Measurements from ENCODE around the gene ZNF792.
A peak's percentile ranks its signal among the peaks of the same experiment; 100 is the strongest.
"Not testable (repeated sequence)": the region's sequence is repeated elsewhere in the genome, so short reads cannot be mapped to it uniquely, and the experiment has no call there.

ZNF792 gene

GRCh38 chr19:34990578-34991192, 26.7 kb upstream of the ZNF792 start:
- Mint-ChIP-seq H3K27me3 (peaks cover 2% of the 10 kb centered on the region), H3K9me3 (peaks cover 4% of the 10 kb centered on the region), H3K4me1 (peaks cover 48% of the 10 kb centered on the region), H3K27ac (peak overlapping the region; percentile 93), H3K4me3 (peak overlapping the region; percentile 76), H3K36me3 (ENCODE audit: low read depth) (peaks cover 6% of the 10 kb centered on the region)
- ATAC-seq (peak; percentile 92), DNase-seq (peak; percentile 63)

- no peak for DNase-seq
- Mint-ChIP-seq H3K9me3 (peaks cover 9% of the 10 kb centered on the region), H3K27ac (peak overlapping the region; percentile 67), H3K4me1 (peaks cover 59% of the 10 kb centered on the region), H3K4me3 (no peak overlapping the region), H3K27me3 (peaks cover 2% of the 10 kb centered on the region), H3K36me3 (ENCODE audit: low read depth) (peaks cover 8% of the 10 kb centered on the region)
- ATAC-seq: peak; percentile 5
Observed at GRCh38 chr19:34989298-34989697, 25.3 kb upstream of the ZNF792 start.

- no peak overlapping the region for H3K27ac Mint-ChIP-seq
- peaks cover 65% of the 10 kb centered on the region for H3K4me1 Mint-ChIP-seq
- H3K9me3 Mint-ChIP-seq: peaks cover 9% of the 10 kb centered on the region
- peaks cover 2% of the 10 kb centered on the region for H3K27me3 Mint-ChIP-seq
- ATAC-seq: no peak
- H3K36me3 Mint-ChIP-seq (ENCODE audit: low read depth): peaks cover 8% of the 10 kb centered on the region
- no peak overlapping the region for H3K4me3 Mint-ChIP-seq
- DNase-seq: no peak
Observed at GRCh38 chr19:34988119-34988518, 24.1 kb upstream of the ZNF792 start.

- peaks cover 3% of the 10 kb centered on the region for H3K36me3 Mint-ChIP-seq (ENCODE audit: low read depth)
- peak; percentile 44 for DNase-seq
- H3K4me3 Mint-ChIP-seq: peak overlapping the region; percentile 49
- H3K9me3 Mint-ChIP-seq: peaks cover 5% of the 10 kb centered on the region
- H3K27me3 Mint-ChIP-seq: no peaks in the 10 kb centered on the region
- peak; percentile 48 for ATAC-seq
- peaks cover 49% of the 10 kb centered on the region for H3K4me1 Mint-ChIP-seq
- peak overlapping the region; percentile 71 for H3K27ac Mint-ChIP-seq
Observed at GRCh38 chr19:34985249-34986022, 21.4 kb upstream of the ZNF792 start.

GRCh38 chr19:34984287-34984686, 20.3 kb upstream of the ZNF792 start:
- DNase-seq: no peak
- H3K4me1 Mint-ChIP-seq: peaks cover 39% of the 10 kb centered on the region
- no peak overlapping the region for H3K27ac Mint-ChIP-seq
- H3K9me3 Mint-ChIP-seq: peaks cover 4% of the 10 kb centered on the region
- no peak overlapping the region for H3K4me3 Mint-ChIP-seq
- peaks cover 3% of the 10 kb centered on the region for H3K36me3 Mint-ChIP-seq (ENCODE audit: low read depth)
- no peak for ATAC-seq
- H3K27me3 Mint-ChIP-seq: no peaks in the 10 kb centered on the region

GRCh38 chr19:34983786-34984185, 19.8 kb upstream of the ZNF792 start:
- Mint-ChIP-seq H3K27ac (no peak overlapping the region), H3K4me3 (no peak overlapping the region), H3K4me1 (peaks cover 34% of the 10 kb centered on the region), H3K36me3 (ENCODE audit: low read depth) (peaks cover 3% of the 10 kb centered on the region), H3K27me3 (no peaks in the 10 kb centered on the region), H3K9me3 (peaks cover 4% of the 10 kb centered on the region)
- ATAC-seq (no peak), DNase-seq (no peak)

- Mint-ChIP-seq H3K36me3 (ENCODE audit: low read depth) (peaks cover 3% of the 10 kb centered on the region), H3K27me3 (no peaks in the 10 kb centered on the region), H3K27ac (no peak overlapping the region), H3K4me3 (no peak overlapping the region), H3K9me3 (peaks cover 4% of the 10 kb centered on the region), H3K4me1 (peaks cover 24% of the 10 kb centered on the region)
- no peak for ATAC-seq
- no peak for DNase-seq
Observed at GRCh38 chr19:34982275-34982674, 18.2 kb upstream of the ZNF792 start.

GRCh38 chr19:34979819-34980640, 16.0 kb upstream of the ZNF792 start:
- no peaks in the 10 kb centered on the region for H3K27me3 Mint-ChIP-seq
- H3K4me3 Mint-ChIP-seq: no peak overlapping the region
- DNase-seq: no peak
- peaks cover 4% of the 10 kb centered on the region for H3K36me3 Mint-ChIP-seq (ENCODE audit: low read depth)
- H3K9me3 Mint-ChIP-seq: peaks cover 10% of the 10 kb centered on the region
- H3K27ac Mint-ChIP-seq: no peak overlapping the region
- ATAC-seq: no peak
- peaks cover 29% of the 10 kb centered on the region for H3K4me1 Mint-ChIP-seq

GRCh38 chr19:34976611-34977010, 12.6 kb upstream of the ZNF792 start:
- Mint-ChIP-seq H3K4me1 (peaks cover 35% of the 10 kb centered on the region), H3K27ac (no peak overlapping the region), H3K9me3 (peaks cover 8% of the 10 kb centered on the region), H3K27me3 (no peaks in the 10 kb centered on the region), H3K36me3 (ENCODE audit: low read depth) (peaks cover 4% of the 10 kb centered on the region), H3K4me3 (no peak overlapping the region)
- no peak for ATAC-seq
- no peak for DNase-seq

GRCh38 chr19:34975056-34975455, 11.0 kb upstream of the ZNF792 start:
- Mint-ChIP-seq H3K27ac (peak overlapping the region; percentile 30), H3K27me3 (no peaks in the 10 kb centered on the region), H3K4me3 (no peak overlapping the region), H3K4me1 (peaks cover 35% of the 10 kb centered on the region), H3K9me3 (peaks cover 8% of the 10 kb centered on the region), H3K36me3 (ENCODE audit: low read depth) (peaks cover 4% of the 10 kb centered on the region)
- ATAC-seq (no peak), DNase-seq (no peak)

GRCh38 chr19:34974646-34975045, 10.6 kb upstream of the ZNF792 start:
- H3K27me3 Mint-ChIP-seq: no peaks in the 10 kb centered on the region
- DNase-seq (no peak), ATAC-seq (no peak)
- H3K4me3 Mint-ChIP-seq: no peak overlapping the region
- H3K9me3 Mint-ChIP-seq: peaks cover 8% of the 10 kb centered on the region
- H3K27ac Mint-ChIP-seq: peak overlapping the region; percentile 30
- peaks cover 4% of the 10 kb centered on the region for H3K36me3 Mint-ChIP-seq (ENCODE audit: low read depth)
- peaks cover 35% of the 10 kb centered on the region for H3K4me1 Mint-ChIP-seq

GRCh38 chr19:34972163-34972705, 8.2 kb upstream of the ZNF792 start:
- H3K27ac Mint-ChIP-seq: no peak overlapping the region
- H3K27me3 Mint-ChIP-seq: no peaks in the 10 kb centered on the region
- peaks cover 35% of the 10 kb centered on the region for H3K4me1 Mint-ChIP-seq
- ATAC-seq: no peak
- H3K4me3 Mint-ChIP-seq: no peak overlapping the region
- peaks cover 21% of the 10 kb centered on the region for H3K9me3 Mint-ChIP-seq
- DNase-seq: no peak
- peaks cover 4% of the 10 kb centered on the region for H3K36me3 Mint-ChIP-seq (ENCODE audit: low read depth)

GRCh38 chr19:34970185-34970780, 6.3 kb upstream of the ZNF792 start:
- not testable (repeated sequence) for DNase-seq; H3K36me3 Mint-ChIP-seq (ENCODE audit: low read depth); H3K27me3 Mint-ChIP-seq; ATAC-seq; H3K4me3 Mint-ChIP-seq; H3K27ac Mint-ChIP-seq
- H3K4me1 Mint-ChIP-seq: peaks cover 24% of the 10 kb centered on the region
- H3K9me3 Mint-ChIP-seq: peaks cover 13% of the 10 kb centered on the region

GRCh38 chr19:34969721-34970120, 5.7 kb upstream of the ZNF792 start:
- Mint-ChIP-seq H3K4me3 (no peak overlapping the region), H3K27me3 (no peaks in the 10 kb centered on the region), H3K9me3 (peaks cover 13% of the 10 kb centered on the region), H3K36me3 (ENCODE audit: low read depth) (no peaks in the 10 kb centered on the region), H3K4me1 (peaks cover 18% of the 10 kb centered on the region), H3K27ac (no peak overlapping the region)
- DNase-seq (no peak), ATAC-seq (no peak)
